Ovary (tissue), 3 donors: ENCODE measurements around the gene TRIM3.

Experiments used
- CTCF ChIP-seq, 3 donors: fragments of 450-650 bp in 2 of 3; fragments of 200-600 bp in 1 of 3; IDR thresholded peaks; one replicate each; pipeline versions ENCODE4 v1.5.1 to v1.8.0; 2016 to 2022; ENCODE audit warnings: antibody characterized with exemption in 3 of 3, mild to moderate bottlenecking in 1 of 3
- POLR2A ChIP-seq: fragments of 450-650 bp; IDR thresholded peaks from one replicate; pipeline ENCODE4 v1.6.1; 2017; ENCODE audit warnings: antibody characterized with exemption, mild to moderate bottlenecking, moderate library complexity
- donor health status: DM: no; HTN: no; CAD: no.

DNA sequence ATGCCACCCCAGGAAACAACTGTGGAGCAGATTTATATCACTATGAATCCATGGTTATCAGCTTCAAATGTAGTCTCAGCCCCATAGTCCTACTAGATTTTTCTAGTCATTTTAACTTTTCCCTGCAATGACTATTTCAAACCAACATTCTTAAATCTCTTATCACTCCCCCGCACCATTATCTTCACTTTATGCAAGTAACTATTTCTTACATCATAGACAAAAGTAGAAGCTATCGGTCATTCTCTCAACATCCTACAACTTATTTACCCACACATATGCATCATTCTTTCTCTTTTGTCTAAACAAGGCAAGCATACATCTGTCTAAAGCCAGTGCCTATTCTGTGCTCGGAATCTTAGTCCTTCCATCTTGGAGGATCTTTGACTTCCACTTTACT, 11.9 kb upstream of the TRIM3 start:
- no peak for TF ChIP-seq POLR2A
- no peak for TF ChIP-seq CTCF (IDR thresholded peaks at IDR 0.05)
